SK-N-SH (cell line): ENCODE results near the gene S100A8. TPM values are rescaled to one million over a fixed set of nuclear protein-coding genes. Genes with fewer than 3 reads are reported as not detected.

Source experiments
- CTCF ChIA-PET: fragments of 300-600, 350-600 bp; formaldehyde crosslinking; extraction: SDS; loops from one replicate; lab custom pipeline; 2021; lab: Yijun Ruan, JAX
- POLR2A ChIA-PET: fragments of 350-600 bp; sonication (Branson Sonifier 250); formaldehyde crosslinking; extraction: SDS; loops from one replicate; lab custom pipeline; 2020; ENCODE audit warnings: antibody characterized with exemption, inconsistent platforms; lab: Yijun Ruan, JAX
- DNase-seq: peaks from one replicate; pipeline ENCODE4 v3.0.0; 2012
- H2AFZ ChIP-seq: fragments of 200-600 bp; sonication (generic); 2 replicates; pipeline ENCODE4 v1.8.1; 2016; ENCODE audit warnings: antibody characterized with exemption, mild to moderate bottlenecking, low read depth
- H3F3A ChIP-seq: fragments of 200-600 bp; sonication (generic); replicated peaks from 2 replicates; pipeline ENCODE3; 2016; ENCODE audit warnings: antibody characterized with exemption, mild to moderate bottlenecking; ENCODE audit not compliant: insufficient read depth
- H3K27ac ChIP-seq, 2 experiments: fragments of 200-500 bp in 1 of 2; fragments of 200-600 bp in 1 of 2; sonication (Bioruptor generic) in 1 of 2; sonication (generic), shearing (Covaris generic) in 1 of 2; 2 replicates each; pipeline versions ENCODE4 v1.5.1 to v1.6.1; 2014 to 2016; ENCODE audit warnings: low read depth in 2 of 2, inconsistent platforms in 1 of 2, low read length in 1 of 2, mild to moderate bottlenecking in 1 of 2, mixed read lengths in 1 of 2
- H3K27me3 ChIP-seq: fragments of 200-600 bp; sonication (generic), shearing (Covaris generic); 2 replicates; pipeline ENCODE4 v1.6.1; 2016; ENCODE audit warnings: mixed run types; ENCODE audit not compliant: insufficient read depth
- H3K36me3 ChIP-seq, 2 experiments: fragments of 200-500 bp in 1 of 2; fragments of 200-600 bp in 1 of 2; sonication (Bioruptor generic) in 1 of 2; sonication (generic) in 1 of 2; replicated peaks in 1 of 2; 2 replicates each; pipeline versions ENCODE3 to v1.5.1; 2014 to 2016; ENCODE audit warnings: low read length in 1 of 2, mild to moderate bottlenecking in 1 of 2; ENCODE audit not compliant: insufficient read depth in 2 of 2, control insufficient read depth in 1 of 2
- H3K4me1 ChIP-seq, 2 experiments: fragments of 200-500 bp in 1 of 2; fragments of 200-600 bp in 1 of 2; sonication (Bioruptor generic) in 1 of 2; sonication (generic), shearing (Covaris generic) in 1 of 2; 2 replicates each; pipeline versions ENCODE4 v1.5.1 to v1.6.1; 2014 to 2016; ENCODE audit warnings: low read depth in 1 of 2, low read length in 1 of 2, mixed run types in 1 of 2; ENCODE audit not compliant: insufficient read depth in 2 of 2, control insufficient read depth in 1 of 2
- H3K4me2 ChIP-seq: fragments of 200-600 bp; sonication (generic), shearing (Covaris generic); 2 replicates; pipeline ENCODE4 v1.6.1; 2017; ENCODE audit warnings: mixed run types
- H3K4me3 ChIP-seq, 2 experiments: fragments of 200-500 bp in 1 of 2; fragments of 200-600 bp in 1 of 2; sonication (Bioruptor generic) in 1 of 2; sonication (generic), shearing (Covaris generic) in 1 of 2; 2 replicates each; pipeline versions ENCODE4 v1.5.1 to v1.8.1; 2014 to 2016; ENCODE audit warnings: low read depth in 2 of 2, inconsistent platforms in 1 of 2, low read length in 1 of 2, mild to moderate bottlenecking in 1 of 2, mixed read lengths in 1 of 2, moderate library complexity in 1 of 2
- H3K79me2 ChIP-seq: fragments of 200-600 bp; sonication (generic); 2 replicates; pipeline ENCODE4 v1.8.1; 2017; ENCODE audit warnings: mild to moderate bottlenecking; ENCODE audit not compliant: insufficient read depth
- H3K9ac ChIP-seq: fragments of 200-600 bp; sonication (generic); 2 replicates; pipeline ENCODE4 v1.6.1; 2017; ENCODE audit warnings: mixed run types
- H3K9me2 ChIP-seq: fragments of 200-600 bp; sonication (generic); 2 replicates; pipeline ENCODE4 v1.6.1; 2017; ENCODE audit warnings: mixed run types
- H3K9me3 ChIP-seq: fragments of 200-600 bp; sonication (generic); 2 replicates; pipeline ENCODE4 v1.6.1; 2017; ENCODE audit warnings: mixed run types, mild to moderate bottlenecking, moderate library complexity
- H4K20me1 ChIP-seq: fragments of 200-600 bp; sonication (generic); 2 replicates; pipeline ENCODE4 v1.6.1; 2017; ENCODE audit warnings: mild to moderate bottlenecking, mixed run types; ENCODE audit not compliant: insufficient read depth
- CHD2 ChIP-seq: fragments of 150-350 bp; IDR thresholded peaks from 2 replicates; pipeline ENCODE4 v1.6.1; 2018; ENCODE audit warnings: low read length; ENCODE audit not compliant: partially characterized antibody
- ELF1 ChIP-seq: IDR thresholded peaks from 2 replicates; pipeline ENCODE4 v1.4.0; 2012
- EP300 ChIP-seq, 2 experiments: IDR thresholded peaks; 2 replicates each; pipeline versions ENCODE4 v1.4.0 to v1.6.1; 2012; ENCODE audit warnings: borderline replicate concordance in 1 of 2, low read depth in 1 of 2, low read length in 1 of 2
- FOSL2 ChIP-seq: IDR thresholded peaks from 2 replicates; pipeline ENCODE4 v1.4.0; 2012; ENCODE audit warnings: low read depth, mild to moderate bottlenecking, moderate library complexity, borderline replicate concordance
- FOXJ3 ChIP-seq: sonication (generic); formaldehyde crosslinking; IDR thresholded peaks from 2 replicates; pipeline ENCODE4 v1.5.1; 2020; ENCODE audit warnings: mild to moderate bottlenecking, missing genetic modification reagents
- FOXM1 ChIP-seq: IDR thresholded peaks from 2 replicates; pipeline ENCODE4 v1.4.0; 2012; ENCODE audit warnings: low read depth, mild to moderate bottlenecking
- GABPA ChIP-seq: IDR thresholded peaks from 2 replicates; pipeline ENCODE4 v1.4.0; 2012; ENCODE audit warnings: low read depth, mild to moderate bottlenecking
- JUND ChIP-seq: IDR thresholded peaks from 2 replicates; pipeline ENCODE4 v1.4.0; 2012
- MXI1 ChIP-seq: IDR thresholded peaks from 2 replicates; pipeline ENCODE4 v1.6.1; 2012; ENCODE audit warnings: mild to moderate bottlenecking, low read depth, low read length, improper control_type of control experiment
- NFIC ChIP-seq: IDR thresholded peaks from 2 replicates; pipeline ENCODE4 v1.4.0; 2012; ENCODE audit warnings: borderline replicate concordance
- RAD21 ChIP-seq: IDR thresholded peaks from 2 replicates; pipeline ENCODE4 v1.6.1; 2012; ENCODE audit warnings: mild to moderate bottlenecking, low read length
- RFX5 ChIP-seq: IDR thresholded peaks from 2 replicates; pipeline ENCODE4 v1.6.1; 2012; ENCODE audit warnings: mild to moderate bottlenecking, improper control_type of control experiment, low read length
- SIN3A ChIP-seq: IDR thresholded peaks from 2 replicates; pipeline ENCODE4 v1.6.1; 2012; ENCODE audit warnings: low read depth, mild to moderate bottlenecking, low read length, moderate library complexity, borderline replicate concordance
- SMC3 ChIP-seq: IDR thresholded peaks from 2 replicates; pipeline ENCODE4 v1.6.1; 2012; ENCODE audit warnings: low read depth, low read length, improper control_type of control experiment
- TAF1 ChIP-seq: IDR thresholded peaks from 2 replicates; pipeline ENCODE4 v1.6.1; 2012; ENCODE audit warnings: low read depth, mild to moderate bottlenecking, low read length, moderate library complexity, borderline replicate concordance
- TCF12 ChIP-seq: IDR thresholded peaks from 2 replicates; pipeline ENCODE4 v1.4.0; 2012
- WGBS: methylation state at CpG from one replicate; pipeline ENCODE4 v1.1.6; 2017; ENCODE audit warnings: low lambda C conversion rate; 5-methylcytosine and 5-hydroxymethylcytosine counted together
- polyA plus RNA-seq, 3 experiments: library from polyadenylated mRNA; depleted of rRNA; stranded (reverse); fragments of >200 nt; gene quantifications; 2 replicates each; pipeline ENCODE4 v1.2.3, GENCODE V29; 2012
- TF ChIP-seq, protein P1 (sequence below): IDR thresholded peaks from 2 replicates; pipeline ENCODE4 v1.4.0; 2012; ENCODE audit warnings: low read depth
- TF ChIP-seq, protein P2 (sequence below): fragments of 150-350 bp; IDR thresholded peaks from 2 replicates; pipeline ENCODE4 v1.6.1; 2017; ENCODE audit warnings: antibody characterized with exemption, low read length, low read depth, borderline replicate concordance
- TF ChIP-seq, protein P3 (sequence below): IDR thresholded peaks from 2 replicates; pipeline ENCODE4 v1.6.1; 2012; ENCODE audit warnings: mild to moderate bottlenecking, low read depth, low read length, moderate library complexity
- TF ChIP-seq, protein P4 (sequence below): fragments of 200-600 bp; sonication (generic); IDR thresholded peaks from 2 replicates; pipeline ENCODE4 v1.6.1; 2017; ENCODE audit warnings: antibody characterized with exemption, mild to moderate bottlenecking, moderate library complexity

S100A8 gene
- polyA plus RNA-seq, 1 of the 3 experiments (the other 2 are of a cell fraction): not detected

DNA sequence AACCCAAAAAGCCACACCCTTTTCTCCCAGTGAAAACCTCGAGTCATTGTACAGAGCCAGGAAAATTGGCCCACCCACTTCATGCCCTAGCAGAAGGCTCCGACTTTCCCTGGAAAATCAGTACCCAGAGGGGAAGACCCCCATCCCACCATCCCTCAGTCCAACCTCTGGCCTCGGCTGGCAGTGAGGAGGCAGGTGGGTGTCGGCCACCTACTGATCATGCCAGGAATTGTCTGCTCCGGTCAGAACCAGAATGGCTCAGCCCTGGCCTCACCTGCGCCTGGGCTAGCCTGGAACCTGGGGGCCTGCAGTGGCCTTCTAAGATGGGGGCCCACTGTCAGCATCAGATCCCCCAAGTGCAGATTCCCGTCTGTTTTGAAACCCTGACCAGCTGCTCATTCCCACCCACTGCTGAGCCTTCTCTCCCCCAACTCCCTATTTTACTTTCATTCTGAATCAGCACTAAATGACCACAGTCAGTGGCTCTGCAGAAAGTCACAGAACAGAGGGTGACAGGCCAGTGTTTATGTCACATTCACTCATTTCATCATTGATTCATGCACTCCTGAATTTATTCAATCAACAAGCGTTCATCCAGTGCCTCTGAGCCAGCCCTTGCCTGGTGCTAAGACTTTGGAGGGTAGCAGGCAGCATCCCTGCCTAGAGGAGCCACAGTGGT is 36.2 kb downstream of the S100A8 start:
- no peaks in the 10 kb centered on the region for H3K9me3 ChIP-seq
- DNase-seq: no peak
- no peak overlapping the region for H3K27ac ChIP-seq
- CTCF ChIA-PET: interaction anchor here (0.8 to 11.7 kb wide), 12 partner anchors 11 to 217 kb away, joined by 3 to 336 read pairs (median 4); no protein-coding TSS in a partner anchor
- H3F3A ChIP-seq: peaks cover 4% of the 10 kb centered on the region
- H3K9me2 ChIP-seq: no peaks in the 10 kb centered on the region
- no peak overlapping the region for H2AFZ ChIP-seq
- H3K79me2 ChIP-seq: no peaks in the 10 kb centered on the region
- no peaks in the 10 kb centered on the region for H4K20me1 ChIP-seq
- H3K4me3 ChIP-seq: no peak overlapping the region
- WGBS: 9% methylated on average over 8 of the region's 8 CpGs
- peaks cover 67% of the 10 kb centered on the region for H3K27me3 ChIP-seq
- no peak overlapping the region for H3K9ac ChIP-seq
- POLR2A ChIA-PET: no interaction called here
- no peaks in the 10 kb centered on the region for H3K36me3 ChIP-seq
- no peaks in the 10 kb centered on the region for H3K4me1 ChIP-seq
- TF ChIP-seq FOSL2: no peak
- no peak for TF ChIP-seq RFX5
- TF ChIP-seq, protein P1, sequence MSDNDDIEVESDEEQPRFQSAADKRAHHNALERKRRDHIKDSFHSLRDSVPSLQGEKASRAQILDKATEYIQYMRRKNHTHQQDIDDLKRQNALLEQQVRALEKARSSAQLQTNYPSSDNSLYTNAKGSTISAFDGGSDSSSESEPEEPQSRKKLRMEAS: no peak
- no peak for TF ChIP-seq FOXM1
- TF ChIP-seq SMC3: no peak
- no peak for TF ChIP-seq SIN3A
- TF ChIP-seq, protein P2, sequence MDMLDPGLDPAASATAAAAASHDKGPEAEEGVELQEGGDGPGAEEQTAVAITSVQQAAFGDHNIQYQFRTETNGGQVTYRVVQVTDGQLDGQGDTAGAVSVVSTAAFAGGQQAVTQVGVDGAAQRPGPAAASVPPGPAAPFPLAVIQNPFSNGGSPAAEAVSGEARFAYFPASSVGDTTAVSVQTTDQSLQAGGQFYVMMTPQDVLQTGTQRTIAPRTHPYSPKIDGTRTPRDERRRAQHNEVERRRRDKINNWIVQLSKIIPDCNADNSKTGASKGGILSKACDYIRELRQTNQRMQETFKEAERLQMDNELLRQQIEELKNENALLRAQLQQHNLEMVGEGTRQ: no peak
- no peak for TF ChIP-seq GABPA
- no peak for TF ChIP-seq ELF1
- no peak overlapping the region for H3K4me2 ChIP-seq

DNA sequence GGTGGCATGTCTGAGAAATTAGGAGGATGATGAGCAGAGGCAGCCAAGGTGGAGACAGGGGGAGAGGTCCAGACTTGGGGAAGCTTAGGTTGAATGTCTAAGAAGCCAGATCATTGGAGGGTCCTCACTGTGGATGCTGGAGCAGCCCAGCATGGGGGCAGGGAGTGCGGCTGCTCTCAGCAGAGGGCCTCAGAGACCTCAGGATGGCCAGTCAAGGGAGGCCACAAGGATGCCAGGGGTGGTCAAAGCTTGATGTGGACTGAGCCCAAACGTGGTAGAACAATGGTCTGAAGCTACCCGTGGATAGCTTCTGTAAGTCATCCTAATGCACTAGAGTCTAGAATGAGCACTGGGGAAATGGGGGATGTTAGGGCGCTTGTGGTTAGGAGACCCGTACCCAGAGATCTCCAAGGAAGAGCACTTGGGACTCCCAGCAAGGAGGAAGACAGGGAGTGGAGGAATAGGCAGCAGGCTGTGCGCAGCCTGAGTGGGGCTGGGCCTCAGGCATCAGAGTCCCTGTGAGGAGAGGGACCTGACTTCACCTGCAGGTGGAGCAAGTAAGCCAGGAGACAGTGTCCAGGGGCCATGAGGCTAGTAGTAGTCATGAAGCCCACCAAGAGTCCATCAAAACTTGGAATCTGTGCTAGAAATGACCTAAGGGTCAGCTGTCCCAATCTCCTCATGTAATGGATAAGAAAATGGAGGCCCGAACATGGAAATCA is 37.5 kb downstream of the S100A8 start:
- Histone ChIP-seq H3K36me3 (no peaks in the 10 kb centered on the region), H3K79me2 (no peaks in the 10 kb centered on the region), H4K20me1 (no peaks in the 10 kb centered on the region), H3K4me1 (no peaks in the 10 kb centered on the region), H3K27me3 (peaks cover 66% of the 10 kb centered on the region), H3K9me3 (no peaks in the 10 kb centered on the region), H3K4me3 (no peak overlapping the region; a peak in 1 of 4 replicates), H3K9me2 (no peaks in the 10 kb centered on the region), H3K9ac (no peak overlapping the region), H3K4me2 (no peak overlapping the region), H3F3A (peaks cover 4% of the 10 kb centered on the region), H3K27ac (no peak overlapping the region), H2AFZ (no peak overlapping the region)
- DNase-seq: peak; percentile 50
- ChIA-PET CTCF (interaction anchor here (0.6 to 11.7 kb wide), 36 partner anchors 11 to 316 kb away, joined by 3 to 336 read pairs (median 4); partner anchors contain the start of gene S100A12), POLR2A (no interaction called here)
- WGBS: 45% methylated on average over 7 of the region's 7 CpGs
- no peak for TF ChIP-seq MXI1
- no peak for TF ChIP-seq TAF1
- TF ChIP-seq FOSL2: no peak
- no peak for TF ChIP-seq NFIC
- TF ChIP-seq FOXM1: no peak
- no peak for TF ChIP-seq CHD2
- TF ChIP-seq FOXJ3 (CRISPR knock-in tag): no peak
- TF ChIP-seq, protein P3, sequence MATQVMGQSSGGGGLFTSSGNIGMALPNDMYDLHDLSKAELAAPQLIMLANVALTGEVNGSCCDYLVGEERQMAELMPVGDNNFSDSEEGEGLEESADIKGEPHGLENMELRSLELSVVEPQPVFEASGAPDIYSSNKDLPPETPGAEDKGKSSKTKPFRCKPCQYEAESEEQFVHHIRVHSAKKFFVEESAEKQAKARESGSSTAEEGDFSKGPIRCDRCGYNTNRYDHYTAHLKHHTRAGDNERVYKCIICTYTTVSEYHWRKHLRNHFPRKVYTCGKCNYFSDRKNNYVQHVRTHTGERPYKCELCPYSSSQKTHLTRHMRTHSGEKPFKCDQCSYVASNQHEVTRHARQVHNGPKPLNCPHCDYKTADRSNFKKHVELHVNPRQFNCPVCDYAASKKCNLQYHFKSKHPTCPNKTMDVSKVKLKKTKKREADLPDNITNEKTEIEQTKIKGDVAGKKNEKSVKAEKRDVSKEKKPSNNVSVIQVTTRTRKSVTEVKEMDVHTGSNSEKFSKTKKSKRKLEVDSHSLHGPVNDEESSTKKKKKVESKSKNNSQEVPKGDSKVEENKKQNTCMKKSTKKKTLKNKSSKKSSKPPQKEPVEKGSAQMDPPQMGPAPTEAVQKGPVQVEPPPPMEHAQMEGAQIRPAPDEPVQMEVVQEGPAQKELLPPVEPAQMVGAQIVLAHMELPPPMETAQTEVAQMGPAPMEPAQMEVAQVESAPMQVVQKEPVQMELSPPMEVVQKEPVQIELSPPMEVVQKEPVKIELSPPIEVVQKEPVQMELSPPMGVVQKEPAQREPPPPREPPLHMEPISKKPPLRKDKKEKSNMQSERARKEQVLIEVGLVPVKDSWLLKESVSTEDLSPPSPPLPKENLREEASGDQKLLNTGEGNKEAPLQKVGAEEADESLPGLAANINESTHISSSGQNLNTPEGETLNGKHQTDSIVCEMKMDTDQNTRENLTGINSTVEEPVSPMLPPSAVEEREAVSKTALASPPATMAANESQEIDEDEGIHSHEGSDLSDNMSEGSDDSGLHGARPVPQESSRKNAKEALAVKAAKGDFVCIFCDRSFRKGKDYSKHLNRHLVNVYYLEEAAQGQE: no peak
- no peak for TF ChIP-seq SIN3A
- TF ChIP-seq JUND: no peak
- TF ChIP-seq EP300 (IDR thresholded peaks at IDR 0.05; ENCODE audit: borderline replicate concordance in 1 of 2, low read depth in 1 of 2, low read length in 1 of 2): no peak
- TF ChIP-seq, protein P4, sequence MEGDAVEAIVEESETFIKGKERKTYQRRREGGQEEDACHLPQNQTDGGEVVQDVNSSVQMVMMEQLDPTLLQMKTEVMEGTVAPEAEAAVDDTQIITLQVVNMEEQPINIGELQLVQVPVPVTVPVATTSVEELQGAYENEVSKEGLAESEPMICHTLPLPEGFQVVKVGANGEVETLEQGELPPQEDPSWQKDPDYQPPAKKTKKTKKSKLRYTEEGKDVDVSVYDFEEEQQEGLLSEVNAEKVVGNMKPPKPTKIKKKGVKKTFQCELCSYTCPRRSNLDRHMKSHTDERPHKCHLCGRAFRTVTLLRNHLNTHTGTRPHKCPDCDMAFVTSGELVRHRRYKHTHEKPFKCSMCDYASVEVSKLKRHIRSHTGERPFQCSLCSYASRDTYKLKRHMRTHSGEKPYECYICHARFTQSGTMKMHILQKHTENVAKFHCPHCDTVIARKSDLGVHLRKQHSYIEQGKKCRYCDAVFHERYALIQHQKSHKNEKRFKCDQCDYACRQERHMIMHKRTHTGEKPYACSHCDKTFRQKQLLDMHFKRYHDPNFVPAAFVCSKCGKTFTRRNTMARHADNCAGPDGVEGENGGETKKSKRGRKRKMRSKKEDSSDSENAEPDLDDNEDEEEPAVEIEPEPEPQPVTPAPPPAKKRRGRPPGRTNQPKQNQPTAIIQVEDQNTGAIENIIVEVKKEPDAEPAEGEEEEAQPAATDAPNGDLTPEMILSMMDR: peak; percentile 49
- TF ChIP-seq TCF12: no peak
- peak; percentile 10; the same call in 1 of the 2 replicates for TF ChIP-seq SMC3
- TF ChIP-seq RAD21: 0 out of 2 replicates have a peak, but pooled peaks have one; percentile 21
